Pancreas (tissue), 10 donors: Measurements from ENCODE around the gene SIPA1L2. TPM values are rescaled to one million over a fixed set of nuclear protein-coding genes. Genes with fewer than 3 reads are reported as not detected.

Experiments
- ATAC-seq, 4 donors: fragments of 200-7000 bp; cut with Tn5 transposase; one replicate each; pipeline versions ENCODE4 v1.8.0 to v1.9.1; 2020; ENCODE audit warnings: mild to moderate bottlenecking in 4 of 4, moderate library complexity in 4 of 4
- DNase-seq, 6 donors: peaks; one replicate each; pipeline ENCODE4 v3.0.0-alpha.2; 2020
- FAIRE-seq: peaks from 2 replicates; lab custom pipeline; 2012; peaks lifted over from hg19 to GRCh38; lab: Jason Lieb, UNC
- H3K27ac ChIP-seq, 4 donors: fragments of 200-600 bp; sonication (generic); 1 replicate in 3 of 4; 2 replicates in 1 of 4; pipeline versions ENCODE4 v1.5.0 to v1.8.0; 2020
- H3K27me3 ChIP-seq, 4 donors: fragments of 200-600 bp; one replicate each; pipeline ENCODE4 v1.8.0; 2021
- H3K36me3 ChIP-seq, 3 donors: fragments of 200-600 bp; sonication (generic) in 1 of 3; one replicate each; pipeline versions ENCODE4 v1.5.0 to v1.8.0; 2020 to 2021
- H3K4me1 ChIP-seq, 3 donors: fragments of 200-600 bp; one replicate each; pipeline ENCODE4 v1.8.0; 2021
- H3K4me3 ChIP-seq, 4 donors: fragments of 200-600 bp; sonication (generic) in 2 of 4; one replicate each; pipeline versions ENCODE4 v1.5.0 to v1.8.0; 2020 to 2021
- H3K9me3 ChIP-seq, 4 donors: fragments of 200-600 bp; one replicate each; pipeline ENCODE4 v1.8.0; 2021
- WGBS, 2 donors: extraction: QIAGEN DNeasy Blood & Tissue Kit; methylation state at CpG; one replicate each; pipeline ENCODE4 v1.1.7; 2013; 5-methylcytosine and 5-hydroxymethylcytosine counted together
- intact Hi-C, 3 donors: fragments of 100-400 bp; cut with DNase I; formaldehyde crosslinking; loops; one replicate each; pipeline versions ENCODE4 v1.11.1 to v1.14.2; 2022
- polyA plus RNA-seq, 2 donors: library from polyadenylated mRNA; stranded (reverse); fragments of 200-250 nt; gene quantifications; one replicate each; pipeline ENCODE4 v1.2.3, GENCODE V29; 2013
- total RNA-seq, 6 donors: library from RNA; stranded (reverse); fragmentation: NEBNext Ultra II Directional in 4 of 6; extraction: Animal tissue kit (Norgen Biotek cat#: 25700) in 4 of 6; gene quantifications; one replicate each; pipeline versions ENCODE4 v1.2.1 to v1.2.4, GENCODE V29; 2021 to 2023
- TF ChIP-seq, protein P1 (sequence below), 4 donors: fragments of 200-600 bp; sonication (generic) in 3 of 4; IDR thresholded peaks; one replicate each; pipeline versions ENCODE4 v1.5.0 to v1.8.0; 2021; ENCODE audit warnings: antibody characterized with exemption in 4 of 4
- donor health status: healthy with polysubstance abuse.
- donor health status: DM: no; HTN: no; CAD: no; lungs with moderate emphysema.
- donor health status: DM: no; HTN: no; CAD: no.
- donor health status: control.
- donor health status: control.
- donor health status: Bipolar disorder and iron deficiency.
- donor health status: DM: yes; HTN: yes; CAD: no.
- donor health status: DM: no; HTN: no; CAD: no.
- donor health status: DM: no; HTN: no; CAD: no.
- donor health status: DM: yes; HTN: yes; CAD: no.

The SIPA1L2 gene
- total and polyA plus RNA-seq, 8 donors = 2.1 to 10.9 (median 4.7) TPM

DNA sequence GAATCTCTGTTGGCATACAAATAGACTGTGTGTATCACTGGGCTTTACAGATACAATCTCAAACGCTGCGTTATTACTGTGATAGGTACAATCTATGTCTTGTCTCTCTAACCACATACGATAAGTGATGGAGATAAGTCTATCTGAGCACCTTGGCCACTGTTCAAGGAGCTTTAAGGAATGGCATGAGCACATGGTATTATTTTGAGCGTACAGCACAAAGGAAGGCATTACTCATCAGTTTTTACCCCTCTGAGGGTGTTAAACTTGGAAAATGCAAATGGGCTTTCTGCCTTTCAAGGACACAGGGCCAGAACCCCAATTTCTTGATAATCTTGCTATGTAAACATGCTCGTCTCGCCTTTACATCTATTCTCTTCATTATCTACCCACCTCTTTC, 11.6 kb upstream of the SIPA1L2 start:
- H3K4me1 ChIP-seq = no peaks in the 10 kb centered on the region
- no peaks in the 10 kb centered on the region for H3K9me3 ChIP-seq
- DNase-seq = no peak
- intact Hi-C loops = no loop called here
- ATAC-seq = no peak
- WGBS, 2 donors = 49 to 63% methylated on average over 6 of the region's 6 CpGs
- no peaks in the 10 kb centered on the region for H3K27me3 ChIP-seq
- H3K27ac ChIP-seq = no peak overlapping the region
- H3K4me3 ChIP-seq = no peak overlapping the region
- FAIRE-seq = no peak
- TF ChIP-seq, protein P1, sequence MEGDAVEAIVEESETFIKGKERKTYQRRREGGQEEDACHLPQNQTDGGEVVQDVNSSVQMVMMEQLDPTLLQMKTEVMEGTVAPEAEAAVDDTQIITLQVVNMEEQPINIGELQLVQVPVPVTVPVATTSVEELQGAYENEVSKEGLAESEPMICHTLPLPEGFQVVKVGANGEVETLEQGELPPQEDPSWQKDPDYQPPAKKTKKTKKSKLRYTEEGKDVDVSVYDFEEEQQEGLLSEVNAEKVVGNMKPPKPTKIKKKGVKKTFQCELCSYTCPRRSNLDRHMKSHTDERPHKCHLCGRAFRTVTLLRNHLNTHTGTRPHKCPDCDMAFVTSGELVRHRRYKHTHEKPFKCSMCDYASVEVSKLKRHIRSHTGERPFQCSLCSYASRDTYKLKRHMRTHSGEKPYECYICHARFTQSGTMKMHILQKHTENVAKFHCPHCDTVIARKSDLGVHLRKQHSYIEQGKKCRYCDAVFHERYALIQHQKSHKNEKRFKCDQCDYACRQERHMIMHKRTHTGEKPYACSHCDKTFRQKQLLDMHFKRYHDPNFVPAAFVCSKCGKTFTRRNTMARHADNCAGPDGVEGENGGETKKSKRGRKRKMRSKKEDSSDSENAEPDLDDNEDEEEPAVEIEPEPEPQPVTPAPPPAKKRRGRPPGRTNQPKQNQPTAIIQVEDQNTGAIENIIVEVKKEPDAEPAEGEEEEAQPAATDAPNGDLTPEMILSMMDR (IDR thresholded peaks at IDR 0.05) = no peak
- no peaks in the 10 kb centered on the region for H3K36me3 ChIP-seq

DNA sequence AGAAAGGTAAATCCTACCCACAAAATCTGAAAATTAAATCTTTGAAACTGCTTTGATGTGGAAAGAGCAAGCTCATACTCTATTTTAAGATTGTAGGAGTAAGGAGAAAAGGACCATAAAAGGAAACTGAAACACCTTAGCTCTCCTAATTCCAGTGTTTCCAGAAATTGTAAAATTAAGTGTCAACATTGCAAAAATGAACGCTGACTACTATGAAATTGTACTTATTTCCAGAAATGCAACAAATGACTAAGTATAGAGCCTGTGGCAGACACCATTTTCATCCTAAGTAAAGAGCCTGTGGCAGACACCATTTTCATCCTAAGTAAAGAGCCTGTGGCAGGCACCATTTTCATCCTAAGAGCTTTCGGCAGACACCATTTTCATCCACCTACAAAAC, 6.9 kb upstream of the SIPA1L2 start:
- H3K9me3 ChIP-seq = no peaks in the 10 kb centered on the region
- no peak overlapping the region for H3K27ac ChIP-seq
- H3K4me1 ChIP-seq = no peaks in the 10 kb centered on the region
- intact Hi-C loops = loop anchor here in 2 of 3 donors (5.0 to 10.0 kb wide), 4 partner anchors 318 to 608 kb away; partner anchors contain the start of gene NTPCR (in 1 of the 2)
- DNase-seq (no peak), ATAC-seq (no peak), FAIRE-seq (no peak)
- TF ChIP-seq, protein P1 (IDR thresholded peaks at IDR 0.05) = no peak
- WGBS, 2 donors = 67 to 86% methylated on average over 2 of the region's 2 CpGs
- no peak overlapping the region for H3K4me3 ChIP-seq
- H3K36me3 ChIP-seq = no peaks in the 10 kb centered on the region
- no peaks in the 10 kb centered on the region for H3K27me3 ChIP-seq

DNA sequence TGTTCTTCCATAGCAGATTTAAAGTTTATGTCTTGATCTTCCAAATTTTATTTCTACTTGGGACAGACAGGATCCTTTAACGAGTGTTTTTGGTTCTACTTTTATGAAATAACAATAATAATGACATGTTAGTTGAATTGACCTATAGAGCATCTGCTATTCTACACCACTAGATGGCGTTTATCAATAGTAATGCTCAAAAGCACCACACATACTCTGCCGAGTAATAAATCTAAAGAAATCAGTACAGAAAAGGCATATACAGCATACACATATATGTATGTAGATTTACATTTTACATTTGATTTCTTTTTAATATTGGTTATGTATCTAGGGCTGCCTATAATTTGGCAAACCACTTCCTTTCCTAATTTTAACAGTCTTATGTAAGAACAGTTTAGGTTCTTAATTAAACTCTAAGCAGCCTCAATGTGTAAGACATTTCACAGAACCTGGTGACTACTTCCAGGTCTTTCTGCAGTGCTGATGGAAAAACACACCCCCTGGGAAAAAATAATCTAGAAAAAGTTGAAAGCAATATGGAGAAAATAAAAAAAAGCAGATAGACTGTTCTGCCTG, 5.9 kb upstream of the SIPA1L2 start:
- Histone ChIP-seq H3K27ac (no peak overlapping the region), H3K9me3 (no peaks in the 10 kb centered on the region), H3K4me1 (no peaks in the 10 kb centered on the region), H3K4me3 (no peak overlapping the region), H3K36me3 (no peaks in the 10 kb centered on the region), H3K27me3 (no peaks in the 10 kb centered on the region)
- intact Hi-C loops = loop anchor here in 2 of 3 donors (5.0 to 10.0 kb wide), 4 partner anchors 319 to 609 kb away; partner anchors contain the start of gene NTPCR (in 1 of the 2)
- no peak for DNase-seq
- WGBS, 2 donors = 0 to 1% methylated on average over 3 of the region's 3 CpGs
- TF ChIP-seq, protein P1 (IDR thresholded peaks at IDR 0.05) = peak; percentile 61 to 82 (median 74)
- ATAC-seq = peak; percentile 67 to 86 (median 82)
- peak; percentile 97 for FAIRE-seq

DNA sequence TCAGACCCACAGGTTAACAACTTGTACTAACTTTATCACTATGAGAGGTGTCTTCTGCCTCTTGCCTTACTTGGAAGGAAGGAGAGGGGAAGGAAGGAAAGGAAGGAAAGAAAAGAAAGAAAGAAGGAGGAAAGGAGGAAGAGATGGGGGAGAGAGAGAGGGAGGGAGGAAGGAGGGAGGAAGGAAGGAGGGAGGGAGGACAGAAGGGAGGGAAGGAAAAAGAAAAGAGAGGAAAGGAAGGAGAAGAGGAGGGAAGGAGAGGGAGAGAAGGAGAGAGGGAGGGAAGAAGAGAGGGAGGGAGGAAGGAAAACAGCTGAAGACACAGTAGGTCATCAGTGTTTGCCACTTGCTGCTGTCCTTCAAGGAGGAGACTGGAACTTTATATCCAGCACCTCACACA, 5.3 kb upstream of the SIPA1L2 start:
- Histone ChIP-seq H3K27me3 (no peaks in the 10 kb centered on the region), H3K4me1 (no peaks in the 10 kb centered on the region), H3K27ac (no peak overlapping the region), H3K9me3 (no peaks in the 10 kb centered on the region), H3K36me3 (no peaks in the 10 kb centered on the region), H3K4me3 (no peak overlapping the region)
- ATAC-seq (no peak), DNase-seq (no peak), FAIRE-seq (no peak)
- intact Hi-C loops = loop anchor here in 2 of 3 donors (5.0 to 10.0 kb wide), 4 partner anchors 320 to 610 kb away; partner anchors contain the start of gene NTPCR (in 1 of the 2)
- TF ChIP-seq, protein P1 (IDR thresholded peaks at IDR 0.05) = no peak

DNA sequence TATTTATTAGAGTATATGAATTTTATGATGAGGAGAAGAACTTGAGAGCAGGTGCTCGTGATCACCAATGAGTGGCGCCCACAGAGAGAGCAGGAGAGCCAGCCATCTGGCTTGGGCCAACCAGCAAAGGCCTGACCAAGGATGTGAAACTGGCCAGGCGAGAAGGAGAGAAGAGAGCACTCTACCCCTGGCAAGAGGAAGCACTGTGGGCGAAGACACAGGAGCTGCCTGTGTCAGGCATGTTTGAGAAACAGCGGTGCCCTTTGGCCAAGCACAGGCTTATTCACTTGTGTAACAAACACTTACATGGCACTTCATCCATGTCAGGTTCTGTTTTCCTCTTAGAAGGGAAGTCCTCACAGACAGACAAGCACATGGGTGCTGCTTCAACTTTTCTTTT, 4.2 kb upstream of the SIPA1L2 start:
- no peaks in the 10 kb centered on the region for H3K27me3 ChIP-seq
- no peak overlapping the region for H3K4me3 ChIP-seq
- 61 to 84% methylated on average over 5 of the region's 5 CpGs for WGBS, 2 donors
- no peaks in the 10 kb centered on the region for H3K4me1 ChIP-seq
- H3K9me3 ChIP-seq = no peaks in the 10 kb centered on the region
- TF ChIP-seq, protein P1 (IDR thresholded peaks at IDR 0.05) = no peak
- DNase-seq (peak in 1 of 6 donors; percentile 36), ATAC-seq (no peak), FAIRE-seq (no peak)
- H3K27ac ChIP-seq = no peak overlapping the region
- H3K36me3 ChIP-seq = no peaks in the 10 kb centered on the region
- intact Hi-C loops = loop anchor here in 2 of 3 donors (5.0 to 10.0 kb wide), 4 partner anchors 321 to 767 kb away; partner anchors contain the start of gene NTPCR (in 1 of the 2)
